ENCODE results near the gene TGOLN2. TPM values are rescaled to one million over a fixed set of nuclear protein-coding genes. Genes with fewer than 3 reads are reported as not detected.
A peak's percentile ranks its signal among the peaks of the same experiment; 100 is the strongest.
"Not testable (repeated sequence)": the region's sequence is repeated elsewhere in the genome, so short reads cannot be mapped to it uniquely, and the experiment has no call there.

Gene TGOLN2
- polyA plus RNA-seq, result 86.7 TPM

DNA sequence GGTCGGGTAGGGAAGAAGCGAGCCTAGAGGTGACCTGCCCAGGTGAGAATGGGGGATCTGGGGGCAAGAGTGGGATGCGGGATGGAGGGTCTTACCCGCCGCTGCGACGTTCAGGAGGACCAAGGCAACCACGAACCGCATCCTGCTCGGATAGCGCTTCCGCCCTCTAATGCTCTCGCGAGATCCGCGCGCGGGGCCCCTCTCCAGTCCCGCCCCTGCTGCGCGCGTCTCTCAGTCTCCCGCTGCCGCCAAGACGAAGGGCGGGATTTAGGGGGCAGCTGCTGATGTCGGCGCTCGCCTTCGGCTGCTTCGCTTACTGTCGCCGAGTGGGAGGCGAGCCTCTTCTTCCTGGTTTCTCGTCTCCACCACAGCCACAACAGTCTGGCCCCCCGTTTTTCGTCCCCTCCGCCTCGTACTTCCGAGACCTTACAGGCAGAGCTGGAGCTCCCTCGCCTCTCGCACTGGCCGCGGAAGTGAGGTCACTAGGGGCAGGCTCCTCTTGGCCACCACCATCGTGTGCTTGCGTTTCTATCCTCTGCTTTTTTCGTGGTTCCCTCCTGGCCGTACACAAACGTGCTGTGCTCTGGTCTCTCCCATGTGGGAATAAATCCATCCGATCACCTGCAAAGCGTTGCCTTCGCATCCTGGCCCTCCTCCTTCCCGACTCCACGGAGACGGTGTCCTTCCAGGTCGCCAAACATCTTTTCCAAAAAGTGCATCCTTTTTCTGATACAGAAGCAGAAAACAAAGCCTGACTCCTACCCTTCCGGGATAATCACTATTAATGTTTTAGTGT is at the start of gene TGOLN2:
Gene TGOLN2 (minus strand): TSS at position 168 of the 796 bp plus-strand sequence. CDS start 27 bp downstream, at position 141.
- Mint-ChIP-seq H3K27ac (peak within 1 kb of the TSS; percentile 95 to 100 (median 99)), H3K4me3 (peak within 1 kb of the TSS; percentile 93 to 99 (median 98)), H3K4me1 (peaks cover 29 to 36% (median 32%) of the 10 kb centered on the region in 3 donors), H3K36me3 (peaks cover 11% of the 10 kb centered on the region), H3K27me3 (no peaks in the 10 kb centered on the region), H3K9me3 (no peaks in the 10 kb centered on the region)

DNA sequence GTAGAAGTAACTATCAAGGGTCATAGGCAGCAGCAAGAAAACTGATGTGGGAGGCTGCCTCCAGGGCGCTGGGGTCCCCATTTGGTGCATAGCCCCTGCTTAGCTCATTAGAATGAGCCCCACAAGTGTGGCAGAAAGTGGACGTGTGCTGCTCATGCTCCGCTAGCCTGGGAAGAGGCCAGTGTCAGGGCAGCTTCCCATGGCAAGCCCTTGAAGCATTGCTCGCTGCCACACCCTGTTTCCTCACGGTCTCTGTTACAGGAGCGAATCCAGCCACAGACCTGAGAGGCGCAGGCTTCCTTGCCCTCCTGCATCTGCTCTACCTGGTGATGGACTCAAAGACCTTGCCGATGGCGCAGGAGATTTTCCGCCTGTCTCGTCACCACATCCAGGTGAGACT is 49.3 kb upstream of the TGOLN2 start:
- Mint-ChIP-seq H3K9me3 (peaks cover 0 to 6% (median 4%) of the 10 kb centered on the region in 3 donors), H3K4me3 (no peak overlapping the region), H3K27ac (no peak overlapping the region), H3K36me3 (peaks cover 25% of the 10 kb centered on the region), H3K27me3 (no peaks in the 10 kb centered on the region), H3K4me1 (peaks cover 0 to 3% (median 0%) of the 10 kb centered on the region in 3 donors)

DNA sequence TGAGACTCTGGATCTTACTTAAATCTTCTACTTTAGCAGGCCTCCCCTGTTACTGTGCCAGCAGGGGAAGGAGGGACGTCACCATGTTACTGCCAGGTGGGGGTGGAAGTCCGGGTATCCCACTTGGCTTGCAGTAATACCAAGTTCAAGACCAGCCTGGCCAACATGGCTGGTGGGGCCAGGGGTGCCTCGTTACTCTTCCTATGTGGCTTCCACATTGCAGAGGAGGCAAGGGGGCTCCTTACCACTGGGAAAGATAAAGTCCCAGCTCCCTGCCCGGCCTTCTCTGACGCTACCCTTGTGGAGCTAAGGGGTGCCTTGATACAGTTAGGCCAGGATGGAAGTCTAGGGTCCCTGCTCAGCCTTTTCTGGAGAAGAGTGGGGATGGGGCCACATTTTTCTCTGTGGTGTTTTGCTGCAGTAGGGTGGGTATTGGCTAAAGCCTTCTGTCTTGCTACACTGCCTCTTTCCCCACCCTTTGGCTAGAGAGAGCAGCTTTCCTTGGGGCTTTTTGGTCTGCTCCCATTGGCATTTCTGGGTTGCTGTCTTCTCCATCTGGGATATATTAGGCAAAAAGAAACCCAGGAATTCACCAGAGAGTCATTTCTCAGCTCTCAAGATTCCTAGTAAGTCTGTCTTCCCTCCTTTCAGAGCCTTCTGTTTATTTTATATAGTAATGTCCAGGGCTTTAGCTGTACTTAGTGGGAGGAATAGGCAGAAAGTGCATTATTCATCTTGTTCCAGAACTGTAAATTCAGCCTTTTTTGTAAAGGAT is 48.7 kb upstream of the TGOLN2 start:
- H3K27me3 Mint-ChIP-seq, result no peaks in the 10 kb centered on the region
- peaks cover 0 to 3% (median 0%) of the 10 kb centered on the region in 3 donors for H3K4me1 Mint-ChIP-seq
- H3K9me3 Mint-ChIP-seq, result peaks cover 0 to 6% (median 4%) of the 10 kb centered on the region in 3 donors
- H3K27ac Mint-ChIP-seq, result no peak overlapping the region
- H3K4me3 Mint-ChIP-seq, result no peak overlapping the region
- H3K36me3 Mint-ChIP-seq, result peaks cover 26% of the 10 kb centered on the region

DNA sequence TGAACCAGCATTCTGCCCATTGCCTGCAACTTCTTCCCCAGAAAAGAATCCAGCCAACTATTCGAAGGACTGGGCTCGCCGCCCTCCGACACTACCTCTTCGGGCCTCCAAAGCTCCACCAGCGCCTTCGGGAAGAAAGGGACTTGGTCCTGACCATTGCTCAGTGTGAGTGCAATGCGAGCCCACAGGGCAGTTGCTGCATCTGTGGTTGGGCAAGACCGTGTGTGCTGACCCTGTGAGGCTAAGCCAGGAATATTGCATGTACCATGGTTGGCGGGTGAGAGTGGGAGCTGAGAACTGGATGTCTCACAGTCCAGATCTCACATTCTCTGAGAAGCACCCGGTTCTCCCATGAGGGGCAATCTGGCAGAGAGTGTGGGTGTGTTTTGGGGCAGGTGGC is 43.3 kb upstream of the TGOLN2 start:
- Mint-ChIP-seq H3K4me3 (no peak overlapping the region), H3K9me3 (peaks cover 0 to 2% (median 0%) of the 10 kb centered on the region in 3 donors), H3K4me1 (peaks cover 0 to 5% (median 0%) of the 10 kb centered on the region in 3 donors), H3K36me3 (peaks cover 13% of the 10 kb centered on the region), H3K27me3 (no peaks in the 10 kb centered on the region), H3K27ac (no peak overlapping the region)

DNA sequence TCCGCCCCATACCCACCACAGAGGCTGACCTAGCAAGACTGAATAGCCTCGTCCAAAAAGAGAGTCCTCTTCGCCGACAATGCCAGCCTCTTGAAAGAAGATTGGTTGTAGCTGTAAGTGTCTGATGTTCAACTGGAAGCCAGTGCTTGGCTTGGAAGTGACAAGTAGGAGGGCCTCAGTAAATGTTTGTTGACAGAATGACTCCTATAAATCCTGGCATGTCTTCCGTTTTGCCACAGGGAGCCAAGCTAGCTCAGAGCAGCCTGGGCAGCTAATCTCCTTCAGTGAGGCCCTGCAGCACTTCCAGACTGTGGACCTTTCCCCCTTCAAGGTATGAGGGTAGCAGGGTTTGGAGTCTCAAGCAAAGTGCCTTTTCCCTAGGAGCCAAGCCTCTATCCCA is 41.7 kb upstream of the TGOLN2 start:
- Mint-ChIP-seq H3K4me1 (peaks cover 0 to 1% (median 0%) of the 10 kb centered on the region in 3 donors), H3K36me3 (peaks cover 8% of the 10 kb centered on the region), H3K27ac (no peak overlapping the region), H3K9me3 (peaks cover 0 to 2% (median 0%) of the 10 kb centered on the region in 3 donors), H3K27me3 (no peaks in the 10 kb centered on the region), H3K4me3 (no peak overlapping the region)

DNA sequence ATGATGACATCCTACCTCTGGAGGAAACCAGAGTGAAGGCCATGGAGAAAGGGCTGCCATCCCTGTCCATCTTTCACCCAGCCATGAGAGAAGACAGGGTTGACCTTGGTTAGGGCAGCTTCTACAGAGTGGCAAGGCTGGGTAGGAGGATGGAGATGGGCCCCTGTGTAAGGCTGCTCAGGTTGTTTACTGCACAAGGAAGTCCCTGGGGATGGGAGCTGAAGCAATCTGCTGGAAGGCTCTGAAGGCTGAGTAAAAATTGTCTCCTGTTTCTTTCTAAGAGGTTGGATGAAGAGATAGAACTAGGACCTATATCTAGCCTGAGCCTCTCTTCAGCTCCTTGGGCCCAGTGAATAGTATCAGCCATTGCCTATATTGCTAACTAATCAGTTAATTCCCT is 41.1 kb upstream of the TGOLN2 start:
- peaks cover 8% of the 10 kb centered on the region for H3K36me3 Mint-ChIP-seq
- no peak overlapping the region for H3K4me3 Mint-ChIP-seq
- peaks cover 0 to 2% (median 0%) of the 10 kb centered on the region in 3 donors for H3K9me3 Mint-ChIP-seq
- H3K27me3 Mint-ChIP-seq, result no peaks in the 10 kb centered on the region
- H3K4me1 Mint-ChIP-seq, result peaks cover 0 to 1% (median 0%) of the 10 kb centered on the region in 3 donors
- H3K27ac Mint-ChIP-seq, result no peak overlapping the region

DNA sequence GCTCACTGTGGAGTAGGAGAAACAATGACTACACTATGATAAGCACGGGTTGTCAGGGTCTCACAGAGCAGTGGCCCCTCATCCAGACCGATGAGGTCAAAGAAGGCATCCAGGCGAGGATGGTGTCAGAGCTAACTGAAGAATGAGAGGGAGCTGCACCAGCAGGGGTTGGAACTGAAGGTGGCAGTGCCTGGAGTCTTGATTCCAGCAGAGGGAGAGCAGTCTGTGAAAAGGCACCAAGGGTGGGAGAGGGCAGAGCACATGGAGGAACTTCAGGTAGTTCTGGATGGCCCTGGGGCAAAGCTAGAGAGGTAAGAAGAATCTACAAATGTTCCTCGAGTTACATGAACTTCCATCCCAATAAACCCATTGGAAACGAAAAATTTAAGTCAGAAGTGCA is 39.4 kb upstream of the TGOLN2 start:
- Mint-ChIP-seq H3K27ac (no peak overlapping the region), H3K9me3 (no peaks in the 10 kb centered on the region), H3K36me3 (peaks cover 10% of the 10 kb centered on the region), H3K4me1 (peaks cover 0 to 1% (median 0%) of the 10 kb centered on the region in 3 donors), H3K27me3 (no peaks in the 10 kb centered on the region), H3K4me3 (no peak overlapping the region)

DNA sequence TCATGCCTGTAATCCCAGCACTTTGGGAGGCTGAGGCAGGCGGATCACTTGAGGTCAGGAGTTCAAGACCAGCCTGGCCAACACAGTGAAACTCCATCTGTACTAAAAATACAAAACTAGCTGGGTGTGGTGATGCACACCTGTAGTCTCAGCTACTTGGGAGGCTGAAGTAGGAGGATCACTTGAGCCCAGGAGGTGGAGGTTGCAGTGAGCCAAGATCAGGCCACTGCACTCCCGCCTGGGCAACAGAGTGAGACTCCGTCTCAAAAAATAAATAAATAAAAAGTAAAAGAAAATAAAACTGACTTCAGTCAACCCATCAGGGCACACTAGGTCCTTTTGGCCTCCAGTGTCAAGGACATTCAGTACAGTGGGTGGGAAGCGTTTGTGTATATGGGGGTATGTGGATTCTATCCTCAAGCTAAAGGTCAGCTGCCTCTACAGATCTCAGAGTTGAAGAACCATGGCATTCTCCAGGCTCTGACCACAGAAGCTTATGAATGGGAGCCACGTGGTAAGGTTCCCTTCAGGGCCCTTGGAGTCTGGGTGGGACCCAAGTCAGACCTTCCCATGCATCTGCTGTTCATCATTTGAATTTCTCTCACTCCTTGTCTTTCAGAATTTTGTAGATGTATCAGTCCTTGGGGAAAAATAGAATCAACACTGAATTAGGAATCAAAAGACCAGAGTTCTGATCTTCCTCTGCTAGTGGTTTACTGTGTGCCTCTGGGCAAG is 35.0 kb upstream of the TGOLN2 start:
- H3K27me3 Mint-ChIP-seq, H3K27ac Mint-ChIP-seq, H3K9me3 Mint-ChIP-seq, H3K4me3 Mint-ChIP-seq, H3K4me1 Mint-ChIP-seq, H3K36me3 Mint-ChIP-seq: not testable (repeated sequence)

DNA sequence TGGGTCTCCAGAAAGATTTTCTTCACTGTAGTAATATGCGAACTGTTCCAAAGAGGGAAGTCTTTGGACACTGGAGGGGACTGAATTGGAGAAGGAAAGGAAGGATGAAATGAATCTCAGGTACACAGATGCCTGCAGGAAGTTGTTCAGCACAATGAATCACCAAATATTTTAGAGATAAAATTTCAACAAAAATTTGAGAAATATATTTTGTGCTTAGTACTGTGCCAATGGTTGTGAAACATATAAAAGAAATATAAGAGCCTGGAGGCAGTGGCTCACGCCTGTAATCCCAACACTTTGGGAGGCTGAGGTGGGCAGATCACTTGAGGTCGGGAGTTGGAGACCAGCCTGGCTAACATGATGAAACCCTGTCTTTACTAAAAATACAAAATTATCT is 29.9 kb upstream of the TGOLN2 start:
- H3K4me1 Mint-ChIP-seq, result peaks cover 13 to 38% (median 28%) of the 10 kb centered on the region in 3 donors

DNA sequence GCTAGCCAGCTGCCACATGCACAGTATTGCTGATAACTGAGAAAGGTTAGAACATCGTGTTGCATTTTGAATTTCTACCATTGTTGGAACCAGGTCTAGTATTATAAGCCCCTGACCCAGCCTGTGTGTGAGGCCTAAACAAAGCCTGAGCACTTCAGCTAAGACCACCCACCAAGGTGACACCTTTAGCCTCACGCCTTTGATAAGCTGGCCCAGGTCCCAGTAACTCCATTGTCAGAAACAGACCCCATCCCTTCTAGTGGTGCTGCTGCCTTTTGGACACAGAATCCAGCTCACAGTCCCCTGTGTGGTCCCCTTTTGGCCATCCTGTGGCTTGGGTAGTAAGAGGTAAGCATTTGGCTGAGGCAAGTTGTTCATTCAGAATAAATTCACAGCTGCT is 28.4 kb upstream of the TGOLN2 start:
- Mint-ChIP-seq H3K9me3 (no peaks in the 10 kb centered on the region), H3K4me3 (peak overlapping the region in 1 of 4 donors; percentile 98), H3K27ac (peak overlapping the region in 2 of 3 donors; percentile 96 to 99), H3K27me3 (no peaks in the 10 kb centered on the region), H3K36me3 (peaks cover 3% of the 10 kb centered on the region), H3K4me1 (peaks cover 15 to 42% (median 28%) of the 10 kb centered on the region in 3 donors)

More for the DNA sequence above, 29.9 kb upstream of the TGOLN2 start:
- Mint-ChIP-seq H3K27me3 (no peaks in the 10 kb centered on the region), H3K9me3 (no peaks in the 10 kb centered on the region), H3K27ac (no peak overlapping the region), H3K4me3 (peak overlapping the region in 2 of 4 donors; percentile 70), H3K36me3 (peaks cover 6% of the 10 kb centered on the region)

DNA sequence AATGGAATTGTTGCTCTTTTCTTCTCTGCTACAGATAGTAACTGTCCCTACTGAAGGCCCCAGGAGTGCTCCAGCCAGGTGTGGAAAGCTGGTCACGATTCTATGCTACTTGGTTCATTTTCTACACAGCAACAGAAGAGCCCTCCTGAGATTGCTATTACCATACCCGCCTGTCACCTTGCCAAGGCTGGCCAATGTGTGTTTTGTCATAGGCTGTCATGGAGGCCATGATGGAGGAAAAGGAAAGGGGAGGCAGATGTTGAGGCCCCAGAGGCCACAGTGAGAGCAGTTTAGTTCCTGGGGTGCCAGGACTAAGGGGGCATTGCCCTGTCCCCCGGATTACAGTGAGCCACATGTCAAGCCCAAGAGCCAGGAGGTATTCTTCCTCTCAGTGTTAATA is 27.7 kb upstream of the TGOLN2 start:
- peak overlapping the region; percentile 96 to 99 (median 98) for H3K27ac Mint-ChIP-seq

DNA sequence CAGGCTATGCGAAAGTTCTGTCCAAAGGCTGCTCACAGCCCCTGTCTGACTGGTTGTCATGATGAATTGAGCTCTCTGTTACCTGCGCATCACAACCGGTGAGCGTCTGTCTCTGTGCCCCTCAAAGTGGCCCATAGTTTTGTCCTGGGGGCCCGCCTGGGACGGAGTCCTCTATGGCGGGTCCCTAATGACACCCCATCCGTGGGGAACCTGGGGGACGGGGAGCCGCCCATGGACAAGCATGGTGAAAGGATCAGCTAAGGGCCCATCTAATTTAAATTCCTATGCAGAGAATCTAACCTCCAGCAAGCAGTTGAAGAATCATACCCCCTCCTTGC is 27.3 kb upstream of the TGOLN2 start:
- Mint-ChIP-seq H3K27me3 (no peaks in the 10 kb centered on the region), H3K36me3 (peaks cover 5% of the 10 kb centered on the region), H3K4me1 (peaks cover 15 to 42% (median 28%) of the 10 kb centered on the region in 3 donors), H3K9me3 (no peaks in the 10 kb centered on the region), H3K27ac (peak overlapping the region; percentile 96 to 99 (median 98)), H3K4me3 (peak overlapping the region; percentile 98 to 100 (median 98))

More for the DNA sequence above, 27.7 kb upstream of the TGOLN2 start:
- Mint-ChIP-seq H3K9me3 (no peaks in the 10 kb centered on the region), H3K36me3 (peaks cover 5% of the 10 kb centered on the region), H3K4me3 (peak overlapping the region; percentile 98 to 100 (median 98)), H3K4me1 (peaks cover 15 to 42% (median 28%) of the 10 kb centered on the region in 3 donors), H3K27me3 (no peaks in the 10 kb centered on the region)

DNA sequence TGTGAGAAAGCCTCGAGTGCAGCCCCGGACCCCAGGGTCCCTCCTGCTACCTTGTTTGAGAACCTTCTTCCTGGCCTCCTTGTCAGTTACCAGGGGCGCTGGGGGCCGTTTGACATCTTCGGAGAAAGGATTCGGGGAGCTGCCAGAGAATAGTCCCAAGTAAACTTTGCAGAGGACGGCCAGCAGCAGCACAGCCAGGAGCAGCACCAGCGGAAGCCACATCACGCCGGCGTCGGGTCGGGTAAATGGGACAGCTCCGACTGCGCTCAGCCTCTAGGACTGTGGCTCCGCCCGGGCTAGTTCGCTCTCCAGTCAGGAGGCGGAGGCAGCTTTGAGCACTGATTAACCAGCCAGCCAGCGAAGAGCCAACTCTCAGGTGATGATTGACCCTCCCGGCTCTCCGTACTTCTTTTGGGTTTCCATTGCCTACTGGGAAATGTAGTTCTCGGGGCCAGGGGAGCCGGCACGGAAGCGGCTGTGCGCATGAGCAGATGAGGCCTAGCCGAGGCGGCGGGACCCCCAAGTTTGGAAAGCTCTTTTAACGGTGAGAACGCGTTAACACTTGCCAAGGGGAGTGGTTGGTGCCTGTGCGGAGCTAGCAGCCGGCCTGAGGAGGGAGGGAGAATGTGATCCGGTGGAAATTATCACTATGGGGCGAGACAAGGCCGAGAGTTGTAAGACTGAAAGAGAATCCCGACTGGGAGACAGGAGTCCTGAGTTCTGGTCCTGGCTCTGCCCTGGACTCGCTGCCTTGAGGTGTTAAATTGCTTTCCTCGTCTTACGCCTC is 26.7 kb upstream of the TGOLN2 start, which contains the start of the genes ELMOD3 and RETSAT:
Gene ELMOD3 (plus strand): TSS at position 484 of the 787 bp plus-strand sequence. CDS start 2,430 bp downstream, outside the sequence.
Gene RETSAT (minus strand): TSS at position 243 of the 787 bp plus-strand sequence. CDS start 21 bp downstream, at position 222.
- Mint-ChIP-seq H3K27me3 (no peaks in the 10 kb centered on the region), H3K9me3 (no peaks in the 10 kb centered on the region), H3K27ac (peak within 1 kb of the TSS; percentile 96 to 99 (median 98)), H3K4me1 (peaks cover 15 to 42% (median 28%) of the 10 kb centered on the region in 3 donors), H3K4me3 (peak within 1 kb of the TSS; percentile 98 to 100 (median 98)), H3K36me3 (peaks cover 7% of the 10 kb centered on the region)

DNA sequence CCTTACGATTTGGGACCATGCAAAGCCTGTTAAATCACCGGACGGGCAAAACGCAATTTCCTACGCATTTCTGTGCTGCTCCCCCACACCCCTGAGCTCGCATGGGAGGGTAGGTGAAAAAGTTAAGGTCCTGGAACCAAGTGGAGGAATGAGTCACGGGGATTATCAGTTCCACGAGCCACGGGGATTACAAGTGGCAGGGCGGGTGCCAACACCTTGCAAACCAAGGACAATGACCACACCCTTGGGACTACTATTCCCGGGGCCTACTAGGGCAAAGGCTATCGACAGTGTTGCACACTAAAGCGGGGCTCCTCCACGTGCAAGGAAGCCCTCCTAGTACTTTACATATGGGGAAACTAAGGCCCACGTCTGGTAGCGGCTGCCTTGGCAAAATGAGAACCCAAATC is 26.1 kb upstream of the TGOLN2 start:
- H3K36me3 Mint-ChIP-seq, result peaks cover 6% of the 10 kb centered on the region
- peaks cover 15 to 40% (median 28%) of the 10 kb centered on the region in 3 donors for H3K4me1 Mint-ChIP-seq
- peak overlapping the region; percentile 98 to 100 (median 98) for H3K4me3 Mint-ChIP-seq
- peak overlapping the region; percentile 96 to 99 (median 98) for H3K27ac Mint-ChIP-seq
- H3K9me3 Mint-ChIP-seq, result no peaks in the 10 kb centered on the region
- no peaks in the 10 kb centered on the region for H3K27me3 Mint-ChIP-seq

Data from IgD-negative memory B cell (primary cell).